IPS-20b (cell line): ENCODE measurements around the gene NHERF1.

Experiments used
- H3K27ac ChIP-seq: one replicate; pipeline ENCODE4 v1.5.1; 2013; ENCODE audit warnings: low read length
- H3K27me3 ChIP-seq: 2 replicates; pipeline ENCODE4 v1.6.1; 2013; ENCODE audit warnings: mild to moderate bottlenecking, low read length, inconsistent platforms; ENCODE audit not compliant: insufficient read depth
- H3K36me3 ChIP-seq: 2 replicates; pipeline ENCODE4 v1.6.1; 2013; ENCODE audit warnings: low read depth, mild to moderate bottlenecking, inconsistent platforms, low read length, moderate library complexity; ENCODE audit not compliant: insufficient read depth
- H3K4me1 ChIP-seq: 2 replicates; pipeline ENCODE4 v1.6.1; 2013; ENCODE audit warnings: mild to moderate bottlenecking, control low read depth, inconsistent platforms, low read length, moderate library complexity; ENCODE audit not compliant: insufficient read depth
- H3K4me3 ChIP-seq: 2 replicates; pipeline ENCODE4 v1.5.1; 2013; ENCODE audit warnings: mild to moderate bottlenecking, low read length, inconsistent platforms
- H3K9ac ChIP-seq: 2 replicates; pipeline ENCODE4 v1.6.1; 2013; ENCODE audit warnings: low read depth, mild to moderate bottlenecking, inconsistent platforms, low read length, moderate library complexity
- H3K9me3 ChIP-seq: 2 replicates; pipeline ENCODE4 v1.6.1; 2013; ENCODE audit warnings: mild to moderate bottlenecking, low read depth, low read length, inconsistent platforms; ENCODE audit not compliant: insufficient read depth

The NHERF1 gene

GRCh38 chr17:74748529-74749278 is at the start of gene NHERF1:
TSS of gene NHERF1 (plus strand) at chr17:74748628. CDS start at chr17:74748847, 219 bp downstream.
- no peak within 1 kb of the TSS for H3K27ac ChIP-seq
- no peaks in the 10 kb centered on the region for H3K9me3 ChIP-seq
- H3K4me3 ChIP-seq = peak within 1 kb of the TSS; percentile 90
- peak within 1 kb of the TSS; percentile 89 for H3K9ac ChIP-seq
- peaks cover 37% of the 10 kb centered on the region for H3K4me1 ChIP-seq
- H3K36me3 ChIP-seq = no peaks in the 10 kb centered on the region
- peaks cover 5% of the 10 kb centered on the region; the same call in 1 of the 2 replicates for H3K27me3 ChIP-seq

DNA sequence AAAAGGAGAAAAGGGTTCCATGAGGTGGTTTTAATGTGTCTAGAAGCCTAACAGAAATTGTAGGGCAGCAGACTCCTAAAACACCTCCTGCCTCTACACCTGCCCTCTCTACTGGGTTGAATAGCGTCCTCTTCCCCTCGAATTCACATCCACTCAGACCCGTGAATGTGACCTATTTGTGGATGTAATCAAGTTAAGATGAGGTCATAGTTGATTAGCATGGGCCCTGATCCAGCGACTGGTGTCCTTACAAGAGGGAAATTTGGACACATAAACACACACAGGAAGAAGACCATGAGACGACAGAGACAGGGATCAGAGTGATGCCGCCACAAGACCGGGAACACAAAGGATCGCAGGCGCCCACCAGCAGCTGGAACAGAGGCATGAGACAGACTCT is 49.2 kb upstream of the NHERF1 start:
- H3K27ac ChIP-seq = no peak overlapping the region
- H3K9ac ChIP-seq = no peak overlapping the region
- no peaks in the 10 kb centered on the region for H3K4me1 ChIP-seq
- peaks cover 14% of the 10 kb centered on the region; the same call in 1 of the 2 replicates for H3K27me3 ChIP-seq
- H3K36me3 ChIP-seq = no peaks in the 10 kb centered on the region
- no peak overlapping the region for H3K4me3 ChIP-seq
- no peaks in the 10 kb centered on the region for H3K9me3 ChIP-seq

DNA sequence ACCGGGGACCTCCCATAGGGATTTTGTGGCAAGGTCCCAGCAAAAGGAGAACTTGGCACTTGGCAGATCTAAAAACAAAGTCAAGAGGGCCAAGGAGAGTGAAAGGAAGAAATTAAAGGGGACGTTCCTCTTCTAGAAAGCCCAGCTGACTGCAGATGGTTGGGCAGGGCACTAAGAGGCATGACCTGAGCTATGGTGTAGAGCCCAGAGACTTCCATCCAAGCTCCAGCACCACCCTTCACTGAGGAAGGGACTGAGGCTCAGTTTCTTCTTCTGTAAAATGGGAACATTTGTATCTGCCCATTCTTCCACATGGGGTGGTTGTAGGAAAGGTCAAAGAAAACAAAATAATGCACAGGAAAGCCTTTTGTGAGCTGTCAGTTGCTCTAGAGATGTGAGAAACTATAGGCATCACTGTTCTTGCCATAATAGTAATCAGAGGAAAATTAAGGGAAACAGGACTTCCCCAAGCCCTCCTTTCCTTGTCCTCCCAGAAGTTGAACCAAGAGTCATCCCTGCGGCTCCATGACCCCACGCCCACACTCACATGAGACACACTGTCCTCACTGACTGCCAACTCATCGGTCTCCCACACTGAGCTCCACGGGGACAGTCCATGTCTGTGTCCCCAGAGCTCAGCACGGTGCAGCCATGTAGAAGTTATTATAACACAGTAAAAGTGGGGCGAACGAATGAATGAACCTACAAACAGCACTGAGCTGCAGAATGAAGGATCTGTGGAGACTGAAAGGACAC is 46.1 kb upstream of the NHERF1 start:
- Histone ChIP-seq H3K4me3 (no peak overlapping the region), H3K36me3 (no peaks in the 10 kb centered on the region), H3K9me3 (no peaks in the 10 kb centered on the region), H3K9ac (no peak overlapping the region), H3K4me1 (no peaks in the 10 kb centered on the region), H3K27ac (no peak overlapping the region), H3K27me3 (peaks cover 9% of the 10 kb centered on the region; the same call in 1 of the 2 replicates)

DNA sequence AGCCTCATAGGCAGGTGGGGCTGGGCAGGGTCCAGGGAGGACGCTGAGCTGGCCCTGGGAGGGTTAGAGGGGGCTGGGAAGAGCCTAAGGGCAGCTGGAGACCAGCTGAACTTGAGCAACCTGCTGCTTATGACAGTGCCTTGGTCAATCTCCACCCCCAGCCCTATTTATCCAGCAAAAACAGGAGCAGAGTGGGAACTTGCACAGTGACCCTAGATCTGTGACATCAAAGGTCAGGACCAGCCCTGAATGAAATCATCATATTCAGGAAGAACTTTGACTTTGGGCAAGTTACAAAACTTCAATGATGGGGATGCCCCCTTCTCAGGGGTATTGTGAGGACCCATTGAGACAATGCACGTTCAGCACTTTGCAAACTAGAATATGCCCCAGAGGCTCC is 45.1 kb upstream of the NHERF1 start:
- Histone ChIP-seq H3K36me3 (no peaks in the 10 kb centered on the region), H3K27ac (no peak overlapping the region), H3K9me3 (no peaks in the 10 kb centered on the region), H3K4me3 (no peak overlapping the region), H3K4me1 (no peaks in the 10 kb centered on the region), H3K27me3 (peaks cover 9% of the 10 kb centered on the region; the same call in 1 of the 2 replicates), H3K9ac (no peak overlapping the region)

DNA sequence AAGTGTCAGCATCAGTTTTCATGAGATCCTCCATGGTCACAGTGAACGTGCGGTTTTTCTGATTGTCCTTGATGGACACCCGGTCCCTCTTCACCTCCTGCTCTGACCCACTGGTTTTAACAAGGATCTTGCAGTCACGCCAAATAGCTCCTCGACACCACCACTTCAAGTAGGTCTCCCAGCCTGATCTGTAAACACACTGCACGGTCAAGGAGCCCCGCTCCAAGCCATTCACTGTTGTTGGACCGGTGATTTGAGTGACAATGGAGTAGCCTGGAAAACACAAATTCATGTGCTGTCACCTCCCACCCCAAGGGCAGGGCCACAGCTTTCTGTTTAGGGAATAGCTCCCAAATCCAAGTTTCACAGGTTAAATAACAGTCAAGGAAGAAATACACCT is 43.9 kb upstream of the NHERF1 start:
- H3K9me3 ChIP-seq = no peaks in the 10 kb centered on the region
- H3K4me1 ChIP-seq = no peaks in the 10 kb centered on the region
- H3K9ac ChIP-seq = no peak overlapping the region
- H3K36me3 ChIP-seq = no peaks in the 10 kb centered on the region
- peaks cover 9% of the 10 kb centered on the region; the same call in 1 of the 2 replicates for H3K27me3 ChIP-seq
- no peak overlapping the region for H3K4me3 ChIP-seq
- no peak overlapping the region for H3K27ac ChIP-seq

DNA sequence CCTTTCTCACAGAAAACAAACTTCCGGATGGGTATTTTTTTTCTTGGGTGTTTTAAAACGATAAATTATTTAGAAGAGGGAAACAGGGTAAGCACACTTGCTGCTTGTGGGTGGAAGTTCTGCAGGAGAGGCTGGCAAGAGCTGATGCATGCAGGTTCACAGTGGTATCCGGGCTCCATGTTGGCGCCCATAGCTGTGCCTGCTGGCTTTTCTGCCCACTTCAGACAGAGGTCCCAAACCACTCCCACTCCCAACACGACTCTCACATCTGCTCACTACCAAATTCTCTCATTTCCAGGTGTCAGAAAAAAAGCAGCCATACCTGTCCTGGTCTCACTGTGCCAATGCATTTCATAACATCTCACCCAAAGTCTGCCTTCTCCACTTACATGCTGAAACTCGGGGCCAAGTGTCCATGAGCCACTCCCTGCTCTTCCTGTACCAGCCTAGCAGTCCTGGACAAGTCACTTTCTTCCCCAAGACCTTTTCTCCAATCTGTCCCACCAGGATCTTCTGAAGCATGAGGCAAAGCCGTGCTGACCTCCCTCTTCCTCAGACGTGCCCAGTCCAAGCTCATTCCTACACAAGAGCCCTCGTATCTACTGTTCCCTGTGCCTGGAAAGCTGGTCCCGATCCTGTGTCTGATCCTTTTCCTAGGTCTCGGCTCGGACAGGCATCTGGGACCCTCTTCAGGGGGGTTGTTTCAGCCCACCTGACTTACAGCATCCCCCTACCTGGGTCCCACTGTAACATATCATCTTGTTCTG is 37.2 kb upstream of the NHERF1 start:
- H3K4me1 ChIP-seq = no peaks in the 10 kb centered on the region
- no peaks in the 10 kb centered on the region for H3K9me3 ChIP-seq
- no peak overlapping the region for H3K4me3 ChIP-seq
- no peak overlapping the region for H3K27ac ChIP-seq
- H3K9ac ChIP-seq = no peak overlapping the region
- H3K36me3 ChIP-seq = no peaks in the 10 kb centered on the region
- no peaks in the 10 kb centered on the region; the same call in 1 of the 2 replicates for H3K27me3 ChIP-seq

DNA sequence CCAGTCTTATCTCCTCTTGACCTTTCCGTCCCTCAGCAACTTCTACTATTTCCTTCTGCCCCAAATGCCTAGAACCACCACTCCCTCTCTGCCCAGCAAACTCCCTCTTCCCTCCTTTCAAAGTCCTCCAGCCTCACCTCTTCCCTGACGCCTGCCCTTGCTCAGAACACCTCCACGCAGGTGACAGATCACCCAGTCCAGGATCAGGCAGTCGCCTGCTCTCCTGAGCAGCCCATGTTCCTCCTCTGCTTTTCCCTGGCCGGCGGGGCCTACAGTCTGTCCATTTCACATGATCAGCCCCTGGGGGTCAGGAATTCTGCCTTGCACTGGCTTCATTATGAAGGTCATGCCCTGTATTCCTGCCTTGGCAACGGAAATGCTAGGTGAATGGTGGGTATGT is 36.1 kb upstream of the NHERF1 start:
- Histone ChIP-seq H3K27ac (no peak overlapping the region), H3K4me1 (no peaks in the 10 kb centered on the region), H3K27me3 (no peaks in the 10 kb centered on the region; the same call in 1 of the 2 replicates), H3K9ac (no peak overlapping the region), H3K36me3 (no peaks in the 10 kb centered on the region), H3K4me3 (no peak overlapping the region), H3K9me3 (no peaks in the 10 kb centered on the region)

GRCh38 chr17:74712756-74713155 is 35.7 kb upstream of the NHERF1 start, which contains the start of gene CD300LF:
TSS of gene CD300LF (minus strand) at chr17:74712923. CDS start at chr17:74712866, 57 bp downstream.
- H3K27ac ChIP-seq = no peak within 1 kb of the TSS
- no peaks in the 10 kb centered on the region for H3K4me1 ChIP-seq
- no peaks in the 10 kb centered on the region; the same call in 1 of the 2 replicates for H3K27me3 ChIP-seq
- H3K9me3 ChIP-seq = no peaks in the 10 kb centered on the region
- no peaks in the 10 kb centered on the region for H3K36me3 ChIP-seq
- no peak within 1 kb of the TSS for H3K4me3 ChIP-seq
- no peak within 1 kb of the TSS for H3K9ac ChIP-seq

DNA sequence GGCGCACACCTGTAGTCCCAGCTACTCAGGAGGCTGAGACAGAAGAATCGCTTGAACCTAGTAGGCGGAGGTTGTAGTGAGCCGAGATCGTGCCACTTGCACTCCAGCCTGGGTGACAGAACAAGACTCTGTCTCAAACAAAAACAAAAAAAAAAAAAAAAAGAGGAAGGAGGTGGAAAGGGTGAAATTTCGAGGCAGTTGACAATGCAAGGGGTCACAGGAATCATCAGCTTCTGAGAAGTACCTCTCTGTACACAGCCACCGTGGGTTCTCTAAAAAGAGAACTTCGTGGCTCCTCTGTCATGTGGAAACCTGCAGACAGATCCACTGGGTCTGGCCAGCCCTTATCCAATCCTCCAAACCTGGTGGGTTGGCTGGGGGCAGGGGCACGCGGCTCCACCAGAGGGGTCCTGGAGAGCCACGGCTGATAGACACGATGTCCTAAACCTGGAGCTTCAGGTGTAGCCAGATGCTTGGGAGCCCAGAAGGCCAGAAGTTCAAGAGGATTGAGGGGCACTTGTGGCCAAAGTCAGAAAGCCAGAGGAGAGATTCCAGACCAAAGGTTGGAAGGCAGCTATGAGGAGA is 35.2 kb upstream of the NHERF1 start:
- Histone ChIP-seq H3K27ac (no peak overlapping the region), H3K4me1 (no peaks in the 10 kb centered on the region), H3K27me3 (no peaks in the 10 kb centered on the region; the same call in 1 of the 2 replicates), H3K9me3 (no peaks in the 10 kb centered on the region), H3K4me3 (no peak overlapping the region), H3K36me3 (no peaks in the 10 kb centered on the region), H3K9ac (no peak overlapping the region)

DNA sequence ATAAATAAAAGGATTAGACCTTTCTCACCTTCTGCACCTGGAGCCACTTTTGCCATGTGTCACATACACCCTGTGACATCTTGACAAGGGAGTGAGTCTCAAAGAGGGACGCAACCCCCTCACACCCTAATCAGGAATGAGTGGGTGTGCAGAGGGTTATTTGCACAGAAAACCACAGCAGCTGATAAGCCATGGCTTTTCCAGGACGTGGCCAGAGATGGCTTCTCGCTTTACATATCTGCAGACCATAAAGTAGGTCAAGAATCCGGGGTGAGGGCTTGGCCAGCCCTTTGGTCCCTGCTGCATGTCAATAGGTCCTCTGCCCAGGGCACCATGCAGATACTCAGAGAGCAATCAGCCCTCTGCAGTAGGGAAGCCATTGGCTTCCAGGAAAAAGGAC is 33.3 kb upstream of the NHERF1 start:
- Histone ChIP-seq H3K27ac (no peak overlapping the region), H3K4me3 (no peak overlapping the region), H3K9me3 (no peaks in the 10 kb centered on the region), H3K9ac (no peak overlapping the region), H3K36me3 (no peaks in the 10 kb centered on the region), H3K27me3 (peaks cover 4% of the 10 kb centered on the region; the same call in 1 of the 2 replicates), H3K4me1 (no peaks in the 10 kb centered on the region)

DNA sequence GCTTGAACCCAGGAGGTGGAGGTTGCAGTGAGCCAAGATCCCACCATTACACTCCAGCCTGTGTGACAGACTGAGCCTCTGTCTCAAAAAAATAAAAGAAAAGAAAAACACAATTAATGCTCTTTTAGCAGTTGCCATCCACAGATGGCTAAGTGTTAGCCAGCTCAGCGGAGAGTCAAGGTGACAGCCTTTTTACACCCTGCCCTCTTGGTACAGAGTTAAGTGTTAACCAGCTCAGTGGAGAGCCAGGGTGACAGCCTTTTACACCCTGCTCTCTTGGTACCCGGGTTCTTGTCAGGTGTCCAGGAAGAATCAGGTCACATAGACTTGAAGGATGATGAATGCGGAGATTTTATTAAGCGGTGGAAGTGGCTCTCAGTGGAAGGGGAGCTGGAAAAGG is 27.9 kb upstream of the NHERF1 start:
- no peak overlapping the region for H3K4me3 ChIP-seq
- H3K27me3 ChIP-seq = peaks cover 7% of the 10 kb centered on the region; the same call in 1 of the 2 replicates
- H3K4me1 ChIP-seq = no peaks in the 10 kb centered on the region
- no peaks in the 10 kb centered on the region for H3K9me3 ChIP-seq
- no peaks in the 10 kb centered on the region for H3K36me3 ChIP-seq
- no peak overlapping the region for H3K27ac ChIP-seq
- no peak overlapping the region for H3K9ac ChIP-seq
